AG10803 (cell line): ENCODE results near the gene TM7SF2.

Experiments used
- DNase-seq: peaks from one replicate; pipeline ENCODE4 v3.0.0; 2010; ENCODE audit warnings: low read depth
- H3K4me3 ChIP-seq: 2 replicates; pipeline ENCODE4 v1.5.1; 2011; ENCODE audit warnings: mild to moderate bottlenecking, low read length, control low read depth
- TF ChIP-seq, protein P1 (sequence below): conservative IDR thresholded peaks from 2 replicates; pipeline ENCODE4 v1.5.1; 2011; ENCODE audit warnings: mild to moderate bottlenecking, low read length, control low read depth, inconsistent platforms

TM7SF2 gene

DNA sequence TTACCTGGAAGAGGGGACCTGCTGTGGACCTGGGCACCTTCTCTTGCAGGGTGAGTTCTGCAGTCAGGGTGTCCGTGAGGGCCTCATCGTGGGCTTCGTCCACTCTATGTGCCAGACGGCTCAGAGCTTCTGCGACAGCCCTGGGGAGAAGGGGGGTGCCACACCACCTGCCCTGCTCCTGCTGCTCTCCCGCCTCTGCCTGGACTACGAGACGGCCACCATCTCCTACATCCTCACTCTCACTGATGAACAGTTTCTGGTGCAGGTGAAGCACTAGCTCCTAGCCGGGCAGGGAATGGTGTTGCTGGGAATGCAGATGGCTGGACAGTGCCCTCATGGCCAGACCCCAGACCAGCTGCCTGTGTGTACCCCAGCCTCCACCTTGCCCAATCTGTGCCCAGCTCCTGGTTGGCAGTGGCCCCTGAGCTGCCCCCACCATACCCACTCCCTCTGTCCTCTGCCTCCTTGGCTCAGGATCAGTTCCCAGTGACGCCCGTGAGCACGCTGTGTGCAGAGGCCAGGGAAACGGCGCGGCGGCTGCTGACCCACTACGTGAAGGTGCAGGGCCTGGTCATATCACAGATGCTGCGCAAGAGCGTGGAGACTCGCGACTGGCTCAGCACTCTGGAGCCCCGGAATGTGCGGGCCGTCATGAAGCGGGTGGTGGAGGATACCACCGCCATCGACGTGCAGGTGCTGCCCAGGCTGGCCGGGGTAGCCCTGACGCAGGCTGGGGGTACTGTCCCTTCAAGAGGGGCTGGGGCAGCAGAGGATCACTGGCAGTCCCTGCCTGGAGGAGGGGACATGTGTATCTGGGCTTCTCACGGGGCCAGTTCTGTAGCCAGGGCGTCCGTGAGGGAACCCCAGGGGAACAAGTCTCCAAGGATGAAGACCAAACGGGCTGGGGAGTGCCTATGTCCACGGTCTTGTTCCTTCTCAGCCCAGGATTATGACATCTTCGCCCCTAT lies 2.2 kb upstream of the TM7SF2 start:
- H3K4me3 ChIP-seq: no peak overlapping the region
- TF ChIP-seq, protein P1, sequence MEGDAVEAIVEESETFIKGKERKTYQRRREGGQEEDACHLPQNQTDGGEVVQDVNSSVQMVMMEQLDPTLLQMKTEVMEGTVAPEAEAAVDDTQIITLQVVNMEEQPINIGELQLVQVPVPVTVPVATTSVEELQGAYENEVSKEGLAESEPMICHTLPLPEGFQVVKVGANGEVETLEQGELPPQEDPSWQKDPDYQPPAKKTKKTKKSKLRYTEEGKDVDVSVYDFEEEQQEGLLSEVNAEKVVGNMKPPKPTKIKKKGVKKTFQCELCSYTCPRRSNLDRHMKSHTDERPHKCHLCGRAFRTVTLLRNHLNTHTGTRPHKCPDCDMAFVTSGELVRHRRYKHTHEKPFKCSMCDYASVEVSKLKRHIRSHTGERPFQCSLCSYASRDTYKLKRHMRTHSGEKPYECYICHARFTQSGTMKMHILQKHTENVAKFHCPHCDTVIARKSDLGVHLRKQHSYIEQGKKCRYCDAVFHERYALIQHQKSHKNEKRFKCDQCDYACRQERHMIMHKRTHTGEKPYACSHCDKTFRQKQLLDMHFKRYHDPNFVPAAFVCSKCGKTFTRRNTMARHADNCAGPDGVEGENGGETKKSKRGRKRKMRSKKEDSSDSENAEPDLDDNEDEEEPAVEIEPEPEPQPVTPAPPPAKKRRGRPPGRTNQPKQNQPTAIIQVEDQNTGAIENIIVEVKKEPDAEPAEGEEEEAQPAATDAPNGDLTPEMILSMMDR: no peak
- no peak for DNase-seq

DNA sequence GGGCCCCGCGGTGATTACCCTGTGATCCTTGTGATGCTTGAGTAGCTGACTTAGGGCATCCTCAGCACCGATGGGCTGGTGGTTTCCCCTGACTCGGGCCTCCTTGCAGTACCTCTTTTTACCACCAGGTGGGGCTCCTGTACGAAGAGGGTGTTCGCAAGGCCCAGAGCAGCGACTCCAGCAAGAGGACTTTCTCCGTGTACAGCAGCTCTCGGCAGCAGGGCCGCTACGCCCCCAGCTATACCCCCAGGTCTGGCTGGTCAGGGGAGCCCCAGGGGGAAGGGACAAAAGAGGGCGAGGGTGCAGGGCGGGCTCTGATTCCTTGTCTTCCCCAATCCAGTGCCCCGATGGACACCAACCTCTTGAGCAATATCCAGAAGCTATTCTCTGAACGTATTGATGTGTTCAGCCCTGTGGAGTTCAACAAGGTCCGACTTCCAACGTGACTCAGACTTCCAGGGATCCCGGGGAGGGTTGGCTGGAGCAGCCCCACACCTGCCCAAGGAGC lies 1.3 kb upstream of the TM7SF2 start:
- DNase-seq: peak; percentile 73
- no peak overlapping the region for H3K4me3 ChIP-seq
- TF ChIP-seq, protein P1: peak; percentile 94

DNA sequence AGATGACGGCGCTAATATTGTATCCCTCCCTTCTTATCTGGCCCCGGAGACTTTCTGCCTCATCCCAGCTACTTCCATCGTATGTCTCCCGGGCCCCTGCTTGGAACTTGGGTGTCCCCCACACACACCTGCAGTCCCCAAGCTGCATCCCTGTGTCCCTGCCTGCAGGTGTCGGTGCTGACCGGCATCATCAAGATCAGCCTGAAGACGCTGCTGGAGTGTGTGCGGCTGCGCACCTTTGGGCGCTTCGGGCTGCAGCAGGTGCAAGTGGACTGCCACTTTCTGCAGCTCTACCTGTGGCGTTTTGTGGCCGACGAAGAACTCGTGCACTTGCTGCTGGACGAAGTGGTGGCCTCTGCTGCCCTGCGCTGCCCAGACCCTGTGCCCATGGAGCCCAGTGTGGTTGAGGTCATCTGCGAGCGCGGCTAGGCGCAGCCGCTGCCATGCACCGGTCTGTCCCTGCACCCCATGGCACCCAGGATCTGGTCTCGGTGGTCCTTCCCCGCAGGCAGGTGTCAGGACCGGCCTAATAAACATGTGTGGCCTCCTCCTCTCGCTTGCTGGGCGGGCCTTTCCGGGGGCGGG lies 421 bp upstream of the TM7SF2 start:
- TF ChIP-seq, protein P1: no peak
- DNase-seq: no peak
- H3K4me3 ChIP-seq: no peak overlapping the region

DNA sequence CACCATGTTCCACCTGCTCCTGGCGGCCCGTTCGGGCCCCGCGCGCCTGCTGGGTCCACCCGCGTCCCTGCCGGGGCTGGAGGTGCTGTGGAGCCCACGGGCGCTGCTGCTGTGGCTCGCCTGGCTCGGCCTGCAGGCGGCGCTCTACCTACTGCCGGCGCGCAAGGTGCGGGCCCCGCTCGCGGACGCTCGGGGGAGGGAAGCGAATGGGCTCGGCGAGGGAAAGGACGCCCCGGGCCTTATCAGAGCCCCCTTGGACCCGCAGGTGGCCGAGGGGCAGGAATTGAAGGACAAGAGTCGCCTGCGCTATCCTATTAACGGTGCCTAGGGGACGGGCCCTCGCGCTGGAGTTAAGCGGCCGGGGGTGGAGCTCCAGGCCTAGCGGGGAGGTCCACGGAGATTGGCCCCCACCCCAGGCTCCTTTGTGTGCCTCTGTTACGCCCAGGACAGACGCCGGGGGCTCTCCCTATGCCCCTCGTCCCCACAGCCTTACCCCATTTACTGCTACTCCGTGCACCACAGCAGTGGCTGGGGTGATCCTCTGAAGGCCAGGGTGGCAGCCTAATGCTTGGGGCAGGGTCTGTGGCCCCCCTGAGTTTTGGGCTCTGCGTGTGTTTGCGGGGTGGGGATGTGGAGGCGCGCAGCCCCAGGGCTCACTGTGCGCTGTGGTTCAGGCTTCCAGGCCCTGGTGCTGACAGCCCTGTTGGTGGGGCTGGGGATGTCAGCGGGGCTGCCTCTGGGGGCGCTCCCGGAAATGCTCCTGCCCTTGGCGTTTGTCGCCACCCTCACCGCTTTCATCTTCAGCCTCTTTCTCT lies 1.1 kb downstream of the TM7SF2 start:
- peak overlapping the region; percentile 54 for H3K4me3 ChIP-seq
- no peak for DNase-seq
- TF ChIP-seq, protein P1: peak; percentile 46

DNA sequence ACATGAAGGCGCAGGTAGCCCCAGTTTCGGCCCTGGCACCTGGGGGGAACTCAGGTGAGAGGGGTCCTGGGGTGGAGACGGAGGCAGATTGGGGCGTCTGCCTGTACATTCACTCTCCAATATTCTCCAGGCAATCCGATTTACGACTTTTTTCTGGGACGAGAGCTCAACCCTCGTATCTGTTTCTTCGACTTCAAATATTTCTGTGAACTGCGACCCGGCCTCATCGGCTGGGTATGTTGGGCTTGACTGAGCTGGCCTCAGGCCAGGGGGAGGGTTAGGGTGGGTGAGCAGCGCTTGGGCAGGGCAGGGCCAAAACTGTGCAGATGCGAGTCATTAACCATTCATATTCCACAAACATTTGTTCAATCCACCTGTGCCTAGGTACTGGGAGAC lies 1.7 kb downstream of the TM7SF2 start:
- TF ChIP-seq, protein P1: no peak
- DNase-seq: no peak
- H3K4me3 ChIP-seq: peak overlapping the region; percentile 54

DNA sequence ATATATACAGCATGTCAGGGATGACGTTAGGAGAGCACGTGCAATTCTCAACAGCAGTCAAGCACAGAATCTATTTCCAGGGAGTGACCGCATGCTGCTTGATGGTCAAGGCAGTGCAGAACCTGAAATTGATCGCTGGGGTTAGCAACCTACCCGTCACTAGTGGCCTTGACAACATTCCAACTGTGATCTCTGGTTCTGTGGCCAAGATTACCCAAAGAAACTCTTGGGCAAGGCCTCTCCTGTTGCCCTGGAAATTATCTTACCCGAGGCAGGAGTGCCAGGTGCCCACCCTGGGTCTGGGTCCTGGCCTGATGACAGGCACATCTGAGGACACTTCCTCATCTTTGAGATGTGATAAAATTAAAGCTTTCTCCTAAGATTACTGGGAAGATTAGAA lies 2.2 kb downstream of the TM7SF2 start:
- TF ChIP-seq, protein P1: no peak
- no peak overlapping the region for H3K4me3 ChIP-seq
- no peak for DNase-seq
